Transverse colon (tissue), 4 donors: ENCODE results near the gene KRTAP5-1. TPM values are rescaled to one million over a fixed set of nuclear protein-coding genes. Genes with fewer than 3 reads are reported as not detected.

ENCODE experiments used
- DNase-seq: peaks from one replicate; pipeline ENCODE4 v3.0.0-alpha.2; 2019
- H3K27ac ChIP-seq, 4 donors: fragments of 200-600 bp; sonication (generic); 2 replicates each; pipeline ENCODE4 v1.5.1; 2016 to 2018; ENCODE audit warnings: inconsistent platforms in 4 of 4
- H3K27me3 ChIP-seq: fragments of 200-600 bp; sonication (generic); 2 replicates; pipeline ENCODE4 v1.5.1; 2017; ENCODE audit warnings: inconsistent platforms
- H3K36me3 ChIP-seq, 4 donors: fragments of 200-600 bp; sonication (generic); 2 replicates each; pipeline ENCODE4 v1.5.1; 2017 to 2019; ENCODE audit warnings: inconsistent platforms in 4 of 4
- H3K4me1 ChIP-seq, 4 donors: fragments of 200-600 bp; sonication (generic); 2 replicates each; pipeline ENCODE4 v1.5.1; 2017 to 2020; ENCODE audit warnings: inconsistent platforms in 4 of 4
- H3K4me3 ChIP-seq, 4 donors: fragments of 200-600 bp; sonication (generic); 1 replicate in 1 of 4; 2 replicates in 3 of 4; pipeline versions ENCODE4 v1.5.1 to v1.6.1; 2017 to 2019; ENCODE audit warnings: inconsistent platforms in 4 of 4
- H3K9me3 ChIP-seq, 2 donors: fragments of 200-600 bp; sonication (generic); 2 replicates each; pipeline ENCODE4 v1.5.1; 2017 to 2019; ENCODE audit warnings: inconsistent platforms in 2 of 2
- EP300 ChIP-seq: sonication (generic); formaldehyde crosslinking; IDR thresholded peaks from one replicate; pipeline ENCODE4 v1.6.1; 2017; ENCODE audit warnings: antibody characterized with exemption, low read depth
- POLR2A ChIP-seq: fragments of 450-650 bp; IDR thresholded peaks from one replicate; pipeline ENCODE4 v1.6.1; 2016; ENCODE audit warnings: antibody characterized with exemption, mild to moderate bottlenecking, moderate library complexity
- POLR2AphosphoS5 ChIP-seq, 3 donors: sonication (generic); formaldehyde crosslinking; IDR thresholded peaks; one replicate each; pipeline ENCODE4 v1.6.1; 2016; ENCODE audit warnings: antibody characterized with exemption in 3 of 3
- WGBS, 2 donors: methylation state at CpG; one replicate each; pipeline ENCODE4 v1.1.5; 2018; ENCODE audit warnings: low coverage in 1 of 2; 5-methylcytosine and 5-hydroxymethylcytosine counted together
- in situ Hi-C, 4 donors: fragments of 200-750 bp; cut with MboI; loops; one replicate each; pipeline versions ENCODE4 v1.15.0 to v1.15.1; 2017; ENCODE audit warnings: low sequenced_read_pairs in 3 of 4, low pct_ligation_motif_present in 1 of 4, low pct_unique_long_range_greater_than_20kb in 1 of 4
- intact Hi-C: fragments of 100-400 bp; cut with DNase I; formaldehyde crosslinking; loops from one replicate; pipeline ENCODE4 v1.15.1; 2023; ENCODE audit warnings: low total_unique reads
- total RNA-seq, 4 donors: library from RNA; depleted of rRNA; stranded (reverse); fragments of >200 nt; gene quantifications; one replicate each; pipeline ENCODE4 v1.1.0, GENCODE V29; 2016
- TF ChIP-seq, protein P1 (sequence below), 5 experiments: fragments of 200-600 bp in 3 of 5; fragments of 450-650 bp in 2 of 5; sonication (generic) in 3 of 5; IDR thresholded peaks; 1 replicate in 2 of 5; 2 replicates in 3 of 5; pipeline ENCODE4 v1.5.1; 2016 to 2017; ENCODE audit warnings: antibody characterized with exemption in 5 of 5, inconsistent platforms in 3 of 5, mild to moderate bottlenecking in 2 of 5, moderate library complexity in 1 of 5

Gene KRTAP5-1
- total RNA-seq, 4 donors from 2014 or later: not detected

DNA sequence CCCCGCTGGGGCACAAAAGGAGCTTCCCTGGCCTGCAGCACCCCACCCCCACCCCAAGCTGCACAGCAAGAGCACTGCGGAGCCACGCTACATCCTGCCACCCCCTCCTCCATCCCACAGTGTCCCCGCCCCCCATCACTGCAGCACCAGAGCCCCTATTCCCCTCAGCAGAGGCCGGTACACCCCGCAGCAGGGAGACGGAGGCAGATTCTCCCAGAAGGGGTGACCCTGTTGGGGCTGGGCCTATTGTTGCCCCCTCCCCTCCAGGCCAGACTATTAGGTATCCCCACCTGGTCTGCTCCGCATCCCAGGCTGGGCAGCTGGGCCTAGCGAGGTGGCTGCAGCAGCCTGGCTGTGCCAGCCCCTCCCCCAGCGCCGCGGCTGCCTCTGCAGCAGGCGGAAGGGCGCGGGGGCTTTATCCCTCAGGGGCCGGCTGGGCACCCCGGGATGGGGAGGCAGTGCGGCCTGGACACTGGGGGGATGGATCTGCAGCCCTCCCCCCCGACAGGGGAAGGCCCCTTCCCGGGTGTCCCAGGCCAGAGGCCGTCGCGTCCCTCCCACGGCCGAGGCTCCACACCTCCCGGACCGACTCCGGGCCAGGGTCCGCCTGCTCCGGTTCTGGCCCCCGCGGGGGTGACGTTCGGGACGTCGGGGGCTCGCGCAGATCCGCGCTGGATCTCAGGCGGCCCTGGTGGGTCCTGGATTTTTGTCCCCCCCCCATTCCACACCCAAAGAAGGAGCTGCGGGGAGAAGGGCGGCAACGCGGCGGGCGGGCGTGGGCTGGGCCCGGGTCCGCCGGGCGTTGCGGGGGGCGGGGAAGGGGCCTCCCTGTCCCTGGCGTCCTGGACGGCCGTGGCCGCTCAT, 14.0 kb downstream of the KRTAP5-1 start:
- 29% methylated on average over 1 of the region's 58 CpGs; no CpG with 5 or more reads in 1 of the 2 donors for WGBS, 2 donors
- intact Hi-C loops: no loop called here

DNA sequence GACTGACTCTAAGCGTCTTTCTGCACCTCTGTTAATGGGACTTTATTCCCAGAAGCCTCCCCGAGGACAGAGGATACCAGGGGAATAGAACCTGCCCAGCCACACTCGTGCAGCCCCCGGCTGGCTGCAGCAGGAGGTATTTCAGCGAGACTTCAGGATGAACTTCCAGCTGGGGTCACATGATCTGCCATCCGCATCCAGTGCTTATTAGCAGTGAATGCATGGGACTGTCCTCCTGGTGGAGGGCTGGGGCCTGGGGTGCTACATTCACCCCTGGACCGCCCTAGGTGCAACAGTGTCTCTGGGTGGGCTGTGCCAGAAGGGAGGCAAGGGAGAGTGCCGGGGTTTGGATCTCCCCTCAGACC, 14.6 kb downstream of the KRTAP5-1 start:
- in situ Hi-C loops: no loop called here
- H3K27ac ChIP-seq: peak overlapping the region; percentile 74 to 84 (median 83)
- H3K36me3 ChIP-seq: no peaks in the 10 kb centered on the region
- intact Hi-C loops: no loop called here
- H3K4me1 ChIP-seq: peaks cover 23 to 71% (median 52%) of the 10 kb centered on the region in 4 donors
- H3K4me3 ChIP-seq: peak overlapping the region in 2 of 4 donors; percentile 60 to 70
- H3K9me3 ChIP-seq: no peaks in the 10 kb centered on the region
- no peak for DNase-seq
- no peak for TF ChIP-seq POLR2A
- TF ChIP-seq POLR2AphosphoS5 (IDR thresholded peaks at IDR 0.05): no peak
- TF ChIP-seq EP300: no peak
- TF ChIP-seq, protein P1, sequence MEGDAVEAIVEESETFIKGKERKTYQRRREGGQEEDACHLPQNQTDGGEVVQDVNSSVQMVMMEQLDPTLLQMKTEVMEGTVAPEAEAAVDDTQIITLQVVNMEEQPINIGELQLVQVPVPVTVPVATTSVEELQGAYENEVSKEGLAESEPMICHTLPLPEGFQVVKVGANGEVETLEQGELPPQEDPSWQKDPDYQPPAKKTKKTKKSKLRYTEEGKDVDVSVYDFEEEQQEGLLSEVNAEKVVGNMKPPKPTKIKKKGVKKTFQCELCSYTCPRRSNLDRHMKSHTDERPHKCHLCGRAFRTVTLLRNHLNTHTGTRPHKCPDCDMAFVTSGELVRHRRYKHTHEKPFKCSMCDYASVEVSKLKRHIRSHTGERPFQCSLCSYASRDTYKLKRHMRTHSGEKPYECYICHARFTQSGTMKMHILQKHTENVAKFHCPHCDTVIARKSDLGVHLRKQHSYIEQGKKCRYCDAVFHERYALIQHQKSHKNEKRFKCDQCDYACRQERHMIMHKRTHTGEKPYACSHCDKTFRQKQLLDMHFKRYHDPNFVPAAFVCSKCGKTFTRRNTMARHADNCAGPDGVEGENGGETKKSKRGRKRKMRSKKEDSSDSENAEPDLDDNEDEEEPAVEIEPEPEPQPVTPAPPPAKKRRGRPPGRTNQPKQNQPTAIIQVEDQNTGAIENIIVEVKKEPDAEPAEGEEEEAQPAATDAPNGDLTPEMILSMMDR (IDR thresholded peaks at IDR 0.05): no peak
- H3K27me3 ChIP-seq: peaks cover 2% of the 10 kb centered on the region
- WGBS, 2 donors: 77% methylated on average over 8 of the region's 8 CpGs; no CpG with 5 or more reads in 1 of the 2 donors

More for the DNA sequence above, 14.0 kb downstream of the KRTAP5-1 start:
- H3K27me3 ChIP-seq: peaks cover 2% of the 10 kb centered on the region
- peak overlapping the region; percentile 17 to 70 (median 59) for H3K4me3 ChIP-seq
- H3K27ac ChIP-seq: peak overlapping the region; percentile 74 to 84 (median 83)
- DNase-seq: no peak
- peaks cover 23 to 71% (median 55%) of the 10 kb centered on the region in 4 donors for H3K4me1 ChIP-seq
- TF ChIP-seq EP300 (no peak), POLR2A (peak; percentile 33), POLR2AphosphoS5 (IDR thresholded peaks at IDR 0.05) (peak in 1 of 3 donors; percentile 9)
- TF ChIP-seq, protein P1 (IDR thresholded peaks at IDR 0.05): no peak
- H3K9me3 ChIP-seq: no peaks in the 10 kb centered on the region
- H3K36me3 ChIP-seq: no peaks in the 10 kb centered on the region
- in situ Hi-C loops: no loop called here

DNA sequence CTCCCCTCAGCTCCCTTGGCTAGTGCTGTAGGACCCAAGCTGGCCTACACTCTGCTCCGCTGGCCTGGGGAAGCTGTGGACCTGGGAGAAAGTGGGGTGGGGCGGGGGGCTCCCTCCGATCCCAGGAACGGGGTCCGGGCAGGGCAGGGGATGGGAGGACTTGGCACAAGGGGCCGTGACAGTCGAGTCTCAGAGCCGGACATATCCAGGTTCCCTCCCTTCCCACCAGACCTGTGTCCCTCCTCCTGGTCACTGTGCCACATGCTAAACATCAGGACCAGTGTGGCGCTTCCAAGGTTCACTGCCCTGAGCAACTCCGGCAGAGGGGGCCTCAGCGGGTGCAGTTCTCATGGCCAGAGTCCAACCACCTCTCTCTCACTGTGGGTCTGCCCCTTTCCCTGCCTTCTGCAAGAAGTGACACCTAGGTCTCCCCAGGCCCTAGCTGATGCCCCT, 15.1 kb downstream of the KRTAP5-1 start:
- peak overlapping the region in 1 of 4 donors; percentile 70 for H3K4me3 ChIP-seq
- DNase-seq: no peak

More for the DNA sequence above, 15.1 kb downstream of the KRTAP5-1 start:
- Histone ChIP-seq H3K4me1 (peaks cover 26 to 75% (median 50%) of the 10 kb centered on the region in 4 donors), H3K36me3 (no peaks in the 10 kb centered on the region), H3K27me3 (peaks cover 2% of the 10 kb centered on the region), H3K9me3 (no peaks in the 10 kb centered on the region), H3K27ac (peak overlapping the region; percentile 74 to 84 (median 83))
- intact Hi-C loops: no loop called here
- in situ Hi-C loops: no loop called here
- 71% methylated on average over 9 of the region's 11 CpGs; no CpG with 5 or more reads in 1 of the 2 donors for WGBS, 2 donors
- TF ChIP-seq POLR2AphosphoS5 (IDR thresholded peaks at IDR 0.05) (no peak), POLR2A (no peak), EP300 (no peak)
- TF ChIP-seq, protein P1 (IDR thresholded peaks at IDR 0.05): no peak
